NCI-H446 treated with DMSO at 0.1 percent for 48 hours (cell line): ENCODE data around the gene SNHG17.
"Not testable (repeated sequence)": the region's sequence is repeated elsewhere in the genome, so short reads cannot be mapped to it uniquely, and the experiment has no call there.

Source experiments
- DNase-seq: peaks from one replicate; lab custom pipeline; 2025; lab: John Stamatoyannopoulos, UW

SNHG17 gene

GRCh38 chr20:38434770-38435554 lies at the start of gene SNHG17:
SNHG17 (minus strand) TSS chr20:38435328.
- peak; percentile 86 for DNase-seq

- no peak for DNase-seq
Measured at GRCh38 chr20:38479596-38479995, 44.5 kb upstream of the SNHG17 start.

GRCh38 chr20:38477747-38478146 lies 42.6 kb upstream of the SNHG17 start:
- no peak for DNase-seq

- no peak for DNase-seq
Measured at GRCh38 chr20:38473367-38473795, 38.3 kb upstream of the SNHG17 start.

- peak; percentile 95 for DNase-seq
Measured at GRCh38 chr20:38472513-38473366, 37.6 kb upstream of the SNHG17 start, which contains the start of gene RALGAPB. RALGAPB (plus strand) TSS chr20:38472843; CDS start chr20:38488433, 15,590 bp downstream.

GRCh38 chr20:38471987-38472512 lies 36.9 kb upstream of the SNHG17 start:
- no peak for DNase-seq

- DNase-seq = no peak
Measured at GRCh38 chr20:38471245-38471644, 36.1 kb upstream of the SNHG17 start.

GRCh38 chr20:38466983-38467382 lies 31.9 kb upstream of the SNHG17 start:
- DNase-seq = no peak

- no peak for DNase-seq
Measured at GRCh38 chr20:38466171-38466570, 31.0 kb upstream of the SNHG17 start.

GRCh38 chr20:38461569-38461968 lies 26.4 kb upstream of the SNHG17 start:
- not testable (repeated sequence) for DNase-seq

- not testable (repeated sequence) for DNase-seq
Measured at GRCh38 chr20:38461167-38461566, 26.0 kb upstream of the SNHG17 start.

- not testable (repeated sequence) for DNase-seq
Measured at GRCh38 chr20:38460631-38461030, 25.5 kb upstream of the SNHG17 start.

- DNase-seq = peak; percentile 26
Measured at GRCh38 chr20:38460040-38460623, 25.0 kb upstream of the SNHG17 start.

GRCh38 chr20:38458314-38458713 lies 23.2 kb upstream of the SNHG17 start:
- no peak for DNase-seq

- no peak for DNase-seq
Measured at GRCh38 chr20:38454556-38455473, 19.7 kb upstream of the SNHG17 start.

GRCh38 chr20:38453941-38454340 lies 18.8 kb upstream of the SNHG17 start:
- no peak for DNase-seq

GRCh38 chr20:38452880-38453624 lies 17.9 kb upstream of the SNHG17 start:
- DNase-seq = no peak

GRCh38 chr20:38450412-38450975 lies 15.4 kb upstream of the SNHG17 start:
- no peak for DNase-seq

GRCh38 chr20:38449046-38449445 lies 13.9 kb upstream of the SNHG17 start:
- DNase-seq = no peak
